Endodermal cell (in vitro differentiated cells): Measurements from ENCODE around the gene ZNF423. TPM values are rescaled to one million over a fixed set of nuclear protein-coding genes. Genes with fewer than 3 reads are reported as not detected.

Source experiments
- DNase-seq: peaks from one replicate; pipeline ENCODE4 v3.0.0-alpha.2; 2017
- H3K27ac ChIP-seq: 2 replicates; pipeline ENCODE4 v1.5.1; 2013; ENCODE audit warnings: mild to moderate bottlenecking, low read depth, low read length, moderate library complexity
- H3K27me3 ChIP-seq: 2 replicates; pipeline ENCODE4 v1.6.1; 2013; ENCODE audit warnings: mild to moderate bottlenecking, low read length, moderate library complexity; ENCODE audit not compliant: insufficient read depth, control insufficient read depth, poor library complexity, severe bottlenecking
- H3K36me3 ChIP-seq: 2 replicates; pipeline ENCODE4 v1.7.0; 2013; ENCODE audit warnings: mild to moderate bottlenecking, low read length, moderate library complexity; ENCODE audit not compliant: control insufficient read depth, insufficient read depth
- H3K4me1 ChIP-seq: one replicate; pipeline ENCODE4 v1.7.0; 2013; ENCODE audit warnings: low read length; ENCODE audit not compliant: control insufficient read depth, insufficient read depth
- H3K4me3 ChIP-seq: 2 replicates; pipeline ENCODE4 v1.5.1; 2013; ENCODE audit warnings: mild to moderate bottlenecking, low read length, moderate library complexity
- H3K9ac ChIP-seq: 2 replicates; pipeline ENCODE4 v1.6.1; 2013; ENCODE audit warnings: mild to moderate bottlenecking, low read length, moderate library complexity; ENCODE audit not compliant: poor library complexity, severe bottlenecking; ENCODE audit errors: extremely low read depth
- H3K9me3 ChIP-seq: 2 replicates; pipeline ENCODE4 v1.6.1; 2013; ENCODE audit warnings: mild to moderate bottlenecking, low read length, moderate library complexity; ENCODE audit not compliant: control insufficient read depth
- H3K27ac Mint-ChIP-seq: 2 replicates; pipeline ENCODE4 v1.8.0; 2020; ENCODE audit warnings: mixed read lengths
- H3K27me3 Mint-ChIP-seq: 2 replicates; pipeline ENCODE4 v1.8.0; 2021; ENCODE audit warnings: mild to moderate bottlenecking, mixed read lengths; ENCODE audit not compliant: insufficient read depth
- H3K36me3 Mint-ChIP-seq: 2 replicates; pipeline ENCODE4 v1.8.0; 2020; ENCODE audit warnings: low read depth, mixed read lengths
- H3K4me1 Mint-ChIP-seq: 2 replicates; pipeline ENCODE4 v1.8.0; 2020; ENCODE audit warnings: mixed read lengths
- H3K4me3 Mint-ChIP-seq: 2 replicates; pipeline ENCODE4 v1.8.0; 2020; ENCODE audit warnings: mild to moderate bottlenecking, moderate library complexity, mixed read lengths
- H3K9me3 Mint-ChIP-seq: 2 replicates; pipeline ENCODE4 v1.8.0; 2020; ENCODE audit warnings: mild to moderate bottlenecking, mixed read lengths
- WGBS, 2 experiments: methylation state at CpG; one replicate each; pipeline versions ENCODE4 v1.1.5 to v1.1.7; 2013; ENCODE audit warnings: missing lambda C conversion rate in 2 of 2, mixed read lengths in 1 of 2; ENCODE audit not compliant: insufficient coverage in 1 of 2, insufficient read length in 1 of 2; 5-methylcytosine and 5-hydroxymethylcytosine counted together
- total RNA-seq, 2 donors: library from RNA; stranded (reverse); fragmentation: NEBNext Ultra II Directional in 1 of 2; extraction: Animal tissue kit (Norgen Biotek cat#: 25700) in 1 of 2; gene quantifications; 2 replicates in 1 of 2; 3 replicates in 1 of 2; pipeline ENCODE4 v1.2.1, GENCODE V29; 2021
- TF ChIP-seq, protein P1 (sequence below): fragments of 200-600 bp; sonication (generic); conservative IDR thresholded peaks from 2 replicates; pipeline ENCODE4 v1.5.0; 2021; ENCODE audit warnings: antibody characterized with exemption, mild to moderate bottlenecking

ZNF423 gene
- total RNA-seq, 2 donors from 2014 or later = 30.3 to 41.9 TPM

- Mint-ChIP-seq H3K4me1 (peaks cover 14% of the 10 kb centered on the region), H3K4me3 (no peak overlapping the region), H3K9me3 (no peaks in the 10 kb centered on the region), H3K27ac (no peak overlapping the region), H3K36me3 (peaks cover 31% of the 10 kb centered on the region), H3K27me3 (no peaks in the 10 kb centered on the region)
- Histone ChIP-seq H3K27ac (no peak overlapping the region), H3K9ac (no peak overlapping the region), H3K27me3 (no peaks in the 10 kb centered on the region), H3K4me3 (no peak overlapping the region), H3K4me1 (peaks cover 7% of the 10 kb centered on the region), H3K9me3 (no peaks in the 10 kb centered on the region), H3K36me3 (peaks cover 6% of the 10 kb centered on the region)
- TF ChIP-seq, protein P1, sequence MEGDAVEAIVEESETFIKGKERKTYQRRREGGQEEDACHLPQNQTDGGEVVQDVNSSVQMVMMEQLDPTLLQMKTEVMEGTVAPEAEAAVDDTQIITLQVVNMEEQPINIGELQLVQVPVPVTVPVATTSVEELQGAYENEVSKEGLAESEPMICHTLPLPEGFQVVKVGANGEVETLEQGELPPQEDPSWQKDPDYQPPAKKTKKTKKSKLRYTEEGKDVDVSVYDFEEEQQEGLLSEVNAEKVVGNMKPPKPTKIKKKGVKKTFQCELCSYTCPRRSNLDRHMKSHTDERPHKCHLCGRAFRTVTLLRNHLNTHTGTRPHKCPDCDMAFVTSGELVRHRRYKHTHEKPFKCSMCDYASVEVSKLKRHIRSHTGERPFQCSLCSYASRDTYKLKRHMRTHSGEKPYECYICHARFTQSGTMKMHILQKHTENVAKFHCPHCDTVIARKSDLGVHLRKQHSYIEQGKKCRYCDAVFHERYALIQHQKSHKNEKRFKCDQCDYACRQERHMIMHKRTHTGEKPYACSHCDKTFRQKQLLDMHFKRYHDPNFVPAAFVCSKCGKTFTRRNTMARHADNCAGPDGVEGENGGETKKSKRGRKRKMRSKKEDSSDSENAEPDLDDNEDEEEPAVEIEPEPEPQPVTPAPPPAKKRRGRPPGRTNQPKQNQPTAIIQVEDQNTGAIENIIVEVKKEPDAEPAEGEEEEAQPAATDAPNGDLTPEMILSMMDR = no peak
- 94 to 95% methylated on average over 33 to 58 of the region's 58 CpGs for WGBS, 2 experiments
- DNase-seq = peak; percentile 36
These were observed 220.0 kb downstream of the ZNF423 start for GRCh38 chr16:49635591-49636581.

GRCh38 chr16:49635009-49635350, 220.9 kb downstream of the ZNF423 start:
- no peaks in the 10 kb centered on the region for H3K9me3 ChIP-seq
- no peak for DNase-seq
- Mint-ChIP-seq H3K36me3 (peaks cover 31% of the 10 kb centered on the region), H3K4me3 (no peak overlapping the region), H3K9me3 (no peaks in the 10 kb centered on the region), H3K27me3 (no peaks in the 10 kb centered on the region), H3K27ac (no peak overlapping the region), H3K4me1 (peaks cover 11% of the 10 kb centered on the region)
- H3K4me1 ChIP-seq = peaks cover 2% of the 10 kb centered on the region
- peaks cover 6% of the 10 kb centered on the region for H3K36me3 ChIP-seq
- H3K27me3 ChIP-seq = no peaks in the 10 kb centered on the region
- peak overlapping the region; percentile 22 for H3K27ac ChIP-seq
- 92% methylated on average over 1 of the region's 1 CpG; no CpG with 5 or more reads in 1 of the 2 experiments for whole genome bisulfite sequencing, 2 experiments
- TF ChIP-seq, protein P1 = no peak
- H3K4me3 ChIP-seq = no peak overlapping the region
- no peak overlapping the region for H3K9ac ChIP-seq

DNA sequence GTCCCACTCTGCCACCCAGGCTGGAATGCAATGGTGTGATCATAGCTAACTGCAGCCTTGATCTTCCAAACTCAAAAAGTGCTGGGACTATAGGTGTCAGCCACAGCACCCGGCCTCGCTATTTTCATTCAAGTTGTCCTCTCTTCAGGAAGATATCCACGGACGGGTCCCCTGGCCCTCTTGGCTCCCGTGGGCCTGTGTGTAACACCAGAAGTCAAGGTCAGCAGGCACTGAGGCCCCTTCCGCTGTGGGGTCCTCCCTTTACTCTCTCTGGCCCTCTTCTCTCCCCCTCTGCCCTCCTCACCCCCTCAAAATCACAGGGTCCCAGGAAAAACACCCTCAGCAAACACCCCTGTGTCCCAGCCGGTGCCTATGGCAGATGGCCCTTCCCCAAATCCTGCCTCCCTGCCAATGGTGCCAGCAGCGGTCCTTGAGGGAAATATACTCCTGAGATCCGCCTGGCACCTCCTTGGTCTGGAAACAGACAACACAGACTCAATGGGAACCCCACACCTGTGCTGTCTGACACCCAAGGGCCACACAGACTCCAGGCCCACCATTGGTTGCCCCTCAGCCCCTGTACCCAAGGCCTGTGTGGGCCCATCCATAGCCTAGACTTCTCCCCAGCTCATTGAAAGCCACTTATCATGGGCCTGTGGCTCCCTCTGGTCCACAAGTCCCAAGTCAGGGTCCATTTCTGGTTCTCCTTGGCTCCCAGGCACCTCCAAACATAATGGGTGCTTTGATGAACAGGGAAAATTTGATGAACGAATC, 221.5 kb downstream of the ZNF423 start:
- H3K4me1 ChIP-seq = no peaks in the 10 kb centered on the region
- TF ChIP-seq, protein P1 = no peak

More for the DNA sequence above, 221.5 kb downstream of the ZNF423 start:
- Mint-ChIP-seq H3K9me3 (no peaks in the 10 kb centered on the region), H3K4me3 (no peak overlapping the region), H3K27ac (no peak overlapping the region), H3K27me3 (no peaks in the 10 kb centered on the region), H3K4me1 (peaks cover 5% of the 10 kb centered on the region), H3K36me3 (peaks cover 31% of the 10 kb centered on the region)
- peak; percentile 26 for DNase-seq
- Histone ChIP-seq H3K27me3 (no peaks in the 10 kb centered on the region), H3K4me3 (no peak overlapping the region), H3K9ac (no peak overlapping the region), H3K36me3 (peaks cover 6% of the 10 kb centered on the region), H3K9me3 (peaks cover 5% of the 10 kb centered on the region), H3K27ac (peak overlapping the region; percentile 22)
- 91 to 98% methylated on average over 9 to 10 of the region's 10 CpGs for WGBS, 2 experiments
